Transverse colon (tissue), 3 donors: ENCODE measurements around the gene AREL1.

Experiments
- EP300 ChIP-seq: sonication (generic); formaldehyde crosslinking; IDR thresholded peaks from one replicate; pipeline ENCODE4 v1.6.1; 2017; ENCODE audit warnings: antibody characterized with exemption, low read depth
- POLR2A ChIP-seq: fragments of 450-650 bp; IDR thresholded peaks from one replicate; pipeline ENCODE4 v1.6.1; 2016; ENCODE audit warnings: antibody characterized with exemption, mild to moderate bottlenecking, moderate library complexity
- TF ChIP-seq, protein P1 (sequence below), 5 experiments: fragments of 200-600 bp in 3 of 5; fragments of 450-650 bp in 2 of 5; sonication (generic) in 3 of 5; IDR thresholded peaks; 1 replicate in 2 of 5; 2 replicates in 3 of 5; pipeline ENCODE4 v1.5.1; 2016 to 2017; ENCODE audit warnings: antibody characterized with exemption in 5 of 5, inconsistent platforms in 3 of 5, mild to moderate bottlenecking in 2 of 5, moderate library complexity in 1 of 5

DNA sequence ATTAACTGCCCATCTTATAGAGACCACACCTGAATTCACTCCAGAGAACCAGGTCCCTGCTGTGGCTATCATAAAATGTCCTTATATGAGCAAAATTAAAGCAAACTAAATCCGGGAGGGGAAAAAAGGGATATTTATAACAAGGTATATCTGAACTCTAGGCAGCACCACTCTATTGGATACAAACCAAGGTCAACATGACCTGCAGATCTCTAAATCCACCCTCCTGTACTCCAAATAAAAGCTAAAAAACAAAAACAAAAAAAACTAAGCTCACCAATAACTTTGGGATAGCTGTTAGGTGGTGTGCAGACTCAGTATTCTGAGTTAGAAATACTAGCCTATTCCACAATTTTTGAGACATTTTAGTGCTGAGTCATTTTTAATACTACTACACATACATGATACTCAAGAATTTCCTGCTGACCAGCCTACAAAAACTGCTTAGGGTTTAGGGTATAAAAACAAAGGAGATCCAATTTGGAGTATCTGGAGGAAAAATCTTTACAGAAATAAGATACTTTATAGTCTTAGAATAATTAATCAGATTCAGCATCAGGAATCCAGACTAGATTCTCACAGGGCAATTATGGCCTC, 54.2 kb downstream of the AREL1 start:
- TF ChIP-seq, protein P1, sequence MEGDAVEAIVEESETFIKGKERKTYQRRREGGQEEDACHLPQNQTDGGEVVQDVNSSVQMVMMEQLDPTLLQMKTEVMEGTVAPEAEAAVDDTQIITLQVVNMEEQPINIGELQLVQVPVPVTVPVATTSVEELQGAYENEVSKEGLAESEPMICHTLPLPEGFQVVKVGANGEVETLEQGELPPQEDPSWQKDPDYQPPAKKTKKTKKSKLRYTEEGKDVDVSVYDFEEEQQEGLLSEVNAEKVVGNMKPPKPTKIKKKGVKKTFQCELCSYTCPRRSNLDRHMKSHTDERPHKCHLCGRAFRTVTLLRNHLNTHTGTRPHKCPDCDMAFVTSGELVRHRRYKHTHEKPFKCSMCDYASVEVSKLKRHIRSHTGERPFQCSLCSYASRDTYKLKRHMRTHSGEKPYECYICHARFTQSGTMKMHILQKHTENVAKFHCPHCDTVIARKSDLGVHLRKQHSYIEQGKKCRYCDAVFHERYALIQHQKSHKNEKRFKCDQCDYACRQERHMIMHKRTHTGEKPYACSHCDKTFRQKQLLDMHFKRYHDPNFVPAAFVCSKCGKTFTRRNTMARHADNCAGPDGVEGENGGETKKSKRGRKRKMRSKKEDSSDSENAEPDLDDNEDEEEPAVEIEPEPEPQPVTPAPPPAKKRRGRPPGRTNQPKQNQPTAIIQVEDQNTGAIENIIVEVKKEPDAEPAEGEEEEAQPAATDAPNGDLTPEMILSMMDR (IDR thresholded peaks at IDR 0.05) = no peak
- TF ChIP-seq POLR2A (no peak), EP300 (no peak)
